Testis (tissue), 3 donors: ENCODE measurements around the gene ARID2. TPM values are rescaled to one million over a fixed set of nuclear protein-coding genes. Genes with fewer than 3 reads are reported as not detected.

Source experiments
- DNase-seq: peaks from one replicate; pipeline ENCODE4 v3.0.0-alpha.2; 2019
- H3K27ac ChIP-seq, 2 donors: fragments of 200-600 bp; sonication (generic); one replicate each; pipeline ENCODE4 v1.5.1; 2019
- H3K27me3 ChIP-seq: fragments of 200-600 bp; sonication (generic); one replicate; pipeline ENCODE4 v1.5.1; 2019
- H3K36me3 ChIP-seq: fragments of 200-600 bp; sonication (generic); one replicate; pipeline ENCODE4 v1.5.1; 2017; ENCODE audit warnings: low read depth; ENCODE audit errors: missing control alignments
- H3K4me1 ChIP-seq: fragments of 200-600 bp; sonication (generic); one replicate; pipeline ENCODE4 v1.5.1; 2019
- H3K4me3 ChIP-seq, 2 donors: fragments of 200-600 bp; sonication (generic); one replicate each; pipeline ENCODE4 v1.5.1; 2017 to 2019
- H3K9me3 ChIP-seq: fragments of 200-600 bp; sonication (generic); one replicate; pipeline ENCODE4 v1.5.1; 2017
- POLR2A ChIP-seq: fragments of 450-650 bp; IDR thresholded peaks from one replicate; pipeline ENCODE4 v1.6.1; 2017; ENCODE audit warnings: antibody characterized with exemption, mild to moderate bottlenecking, moderate library complexity
- whole genome bisulfite sequencing, 2 donors: methylation state at CpG; one replicate each; pipeline ENCODE4 v1.1.5; 2018; 5-methylcytosine and 5-hydroxymethylcytosine counted together
- intact Hi-C: fragments of 100-400 bp; cut with DNase I; formaldehyde crosslinking; loops from one replicate; pipeline ENCODE4 v1.15.1; 2023; ENCODE audit warnings: low total_unique reads
- polyA plus RNA-seq: library from polyadenylated mRNA; stranded (reverse); fragments of 350-450 nt; fragmentation: Illumina TruSeq; extraction: RNeasy Lipid Tissue Mini Kit (QIAGEN cat#74804); gene quantifications from one replicate; pipeline ENCODE4 v1.2.3, GENCODE V29; 2014; ENCODE audit warnings: low read depth, low replicate concordance; ENCODE audit not compliant: insufficient read depth
- total RNA-seq, 2 donors: library from RNA; depleted of rRNA; stranded (reverse); fragments of >200 nt; gene quantifications; one replicate each; pipeline ENCODE4 v1.2.3, GENCODE V29; 2016
- TF ChIP-seq, protein P1 (sequence below), 3 experiments: fragments of 450-650 bp in 2 of 3; fragments of 200-600 bp in 1 of 3; sonication (generic) in 1 of 3; IDR thresholded peaks; one replicate each; pipeline ENCODE4 v1.5.1; 2016 to 2019; ENCODE audit warnings: antibody characterized with exemption in 3 of 3, mild to moderate bottlenecking in 2 of 3, moderate library complexity in 1 of 3

The ARID2 gene
- total and polyA plus RNA-seq, 3 donors from 2014 or later: 50.4 to 82.2 (median 72.4) TPM

DNA sequence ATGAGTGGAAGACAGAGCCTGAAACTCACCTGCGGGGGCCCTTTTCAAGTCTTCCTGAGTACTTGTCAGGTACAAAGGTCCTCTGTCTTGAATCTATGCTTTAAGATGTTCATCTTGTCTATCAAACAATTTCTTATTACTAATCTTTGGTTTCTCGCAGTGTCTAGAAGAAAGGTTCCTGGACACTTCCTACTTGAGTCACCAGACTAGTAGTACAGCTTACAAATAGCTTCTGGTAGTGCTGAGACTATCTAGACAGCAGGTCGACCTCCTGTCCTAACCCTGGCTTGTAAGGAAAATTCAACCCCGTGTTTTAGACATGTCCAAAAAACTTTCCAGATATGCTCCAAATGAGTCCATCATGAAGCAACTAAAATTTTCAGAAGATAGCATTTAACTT, 11.2 kb upstream of the ARID2 start:
- DNase-seq: no peak
- H3K27me3 ChIP-seq: no peaks in the 10 kb centered on the region
- no peaks in the 10 kb centered on the region for H3K4me1 ChIP-seq
- no peak overlapping the region for H3K27ac ChIP-seq
- H3K36me3 ChIP-seq: no peaks in the 10 kb centered on the region
- intact Hi-C loops: no loop called here
- 80 to 84% methylated on average over 4 of the region's 4 CpGs for WGBS, 2 donors
- H3K9me3 ChIP-seq: no peaks in the 10 kb centered on the region
- H3K4me3 ChIP-seq: no peak overlapping the region
- TF ChIP-seq POLR2A: no peak
- TF ChIP-seq, protein P1, sequence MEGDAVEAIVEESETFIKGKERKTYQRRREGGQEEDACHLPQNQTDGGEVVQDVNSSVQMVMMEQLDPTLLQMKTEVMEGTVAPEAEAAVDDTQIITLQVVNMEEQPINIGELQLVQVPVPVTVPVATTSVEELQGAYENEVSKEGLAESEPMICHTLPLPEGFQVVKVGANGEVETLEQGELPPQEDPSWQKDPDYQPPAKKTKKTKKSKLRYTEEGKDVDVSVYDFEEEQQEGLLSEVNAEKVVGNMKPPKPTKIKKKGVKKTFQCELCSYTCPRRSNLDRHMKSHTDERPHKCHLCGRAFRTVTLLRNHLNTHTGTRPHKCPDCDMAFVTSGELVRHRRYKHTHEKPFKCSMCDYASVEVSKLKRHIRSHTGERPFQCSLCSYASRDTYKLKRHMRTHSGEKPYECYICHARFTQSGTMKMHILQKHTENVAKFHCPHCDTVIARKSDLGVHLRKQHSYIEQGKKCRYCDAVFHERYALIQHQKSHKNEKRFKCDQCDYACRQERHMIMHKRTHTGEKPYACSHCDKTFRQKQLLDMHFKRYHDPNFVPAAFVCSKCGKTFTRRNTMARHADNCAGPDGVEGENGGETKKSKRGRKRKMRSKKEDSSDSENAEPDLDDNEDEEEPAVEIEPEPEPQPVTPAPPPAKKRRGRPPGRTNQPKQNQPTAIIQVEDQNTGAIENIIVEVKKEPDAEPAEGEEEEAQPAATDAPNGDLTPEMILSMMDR (IDR thresholded peaks at IDR 0.05): no peak

DNA sequence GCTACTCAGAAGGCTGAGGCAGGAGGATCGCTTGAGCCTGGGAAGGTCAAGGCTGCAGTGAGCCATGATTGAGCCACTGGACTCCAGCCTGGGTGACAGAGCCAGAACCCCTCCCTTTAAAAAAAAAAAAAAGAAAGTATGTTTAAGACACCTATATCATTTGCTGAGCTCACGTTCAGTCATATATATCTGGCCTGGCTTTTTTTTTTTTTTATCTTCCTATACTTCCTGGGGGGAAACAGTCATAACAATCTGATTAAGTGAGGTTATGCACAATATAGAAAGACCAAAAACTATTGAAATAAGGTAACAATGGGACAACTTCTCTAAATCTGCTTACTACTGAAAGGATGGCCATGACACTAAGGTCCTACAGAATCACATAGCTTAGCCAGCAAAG, 9.4 kb upstream of the ARID2 start:
- DNase-seq: no peak
- H3K4me1 ChIP-seq: peaks cover 4% of the 10 kb centered on the region
- 85 to 88% methylated on average over 2 of the region's 2 CpGs for WGBS, 2 donors

DNA sequence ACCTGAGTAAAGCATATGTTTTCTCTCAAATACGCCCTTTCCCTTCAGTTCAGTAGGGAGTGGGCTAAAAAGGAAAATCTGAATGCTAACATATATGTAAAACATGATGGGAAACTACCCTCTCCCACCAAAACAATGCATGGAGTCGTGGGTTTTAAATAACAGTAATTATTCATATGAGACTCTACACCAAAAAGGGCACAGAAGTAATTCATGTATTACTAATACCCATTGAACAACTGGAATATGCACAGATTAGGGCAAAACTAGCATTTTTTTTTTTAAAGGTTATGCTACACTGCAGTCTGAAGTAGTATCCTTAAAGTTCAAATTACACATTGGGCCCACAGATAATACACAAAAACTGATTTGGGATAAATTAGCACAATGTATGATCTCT, 8.1 kb upstream of the ARID2 start:
- TF ChIP-seq, protein P1 (IDR thresholded peaks at IDR 0.05): no peak
- no peak for TF ChIP-seq POLR2A
- no peak for DNase-seq
- Histone ChIP-seq H3K4me1 (peaks cover 6% of the 10 kb centered on the region), H3K4me3 (no peak overlapping the region), H3K27me3 (no peaks in the 10 kb centered on the region), H3K27ac (no peak overlapping the region), H3K9me3 (no peaks in the 10 kb centered on the region), H3K36me3 (no peaks in the 10 kb centered on the region)
- intact Hi-C loops: no loop called here
- 87 to 97% methylated on average over 2 of the region's 2 CpGs for WGBS, 2 donors

More for the DNA sequence above, 9.4 kb upstream of the ARID2 start:
- Histone ChIP-seq H3K27me3 (no peaks in the 10 kb centered on the region), H3K4me3 (no peak overlapping the region), H3K36me3 (no peaks in the 10 kb centered on the region), H3K27ac (no peak overlapping the region), H3K9me3 (no peaks in the 10 kb centered on the region)
- intact Hi-C loops: no loop called here
- TF ChIP-seq, protein P1 (IDR thresholded peaks at IDR 0.05): no peak
- TF ChIP-seq POLR2A: no peak

DNA sequence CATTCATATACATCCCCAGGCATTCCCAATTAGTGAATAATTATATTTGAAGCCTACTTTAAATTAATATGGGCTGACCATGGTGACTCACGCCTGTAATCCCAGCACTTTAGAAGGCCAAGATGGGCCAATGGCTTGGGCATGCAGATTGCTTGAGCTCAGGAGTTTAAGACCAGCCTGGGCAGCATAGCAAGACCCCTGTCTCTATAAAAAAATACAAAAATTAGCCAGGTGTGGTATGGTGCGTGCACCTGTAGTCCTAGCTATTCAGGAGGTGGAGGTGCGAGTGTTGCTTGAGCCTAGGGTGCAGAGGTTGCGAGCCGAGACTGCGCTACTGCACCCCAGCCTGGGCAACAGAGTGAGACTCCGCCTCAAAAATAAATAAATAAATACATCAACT, 7.6 kb upstream of the ARID2 start:
- H3K27ac ChIP-seq: no peak overlapping the region
- no peak for DNase-seq
- no peaks in the 10 kb centered on the region for H3K27me3 ChIP-seq
- no peaks in the 10 kb centered on the region for H3K9me3 ChIP-seq
- intact Hi-C loops: no loop called here
- 91 to 98% methylated on average over 7 of the region's 7 CpGs for WGBS, 2 donors
- peaks cover 6% of the 10 kb centered on the region for H3K4me1 ChIP-seq
- no peak for TF ChIP-seq POLR2A
- TF ChIP-seq, protein P1 (IDR thresholded peaks at IDR 0.05): no peak
- no peak overlapping the region for H3K4me3 ChIP-seq
- H3K36me3 ChIP-seq: no peaks in the 10 kb centered on the region
